HG03025 (cell line): ENCODE data around the gene MCRIP2.

ENCODE experiments used
- ATAC-seq: cut with Tn5 transposase; IDR thresholded peaks from one replicate; pipeline ENCODE4 v1.9.1; 2021; ENCODE audit warnings: mild to moderate bottlenecking, moderate library complexity; ENCODE audit not compliant: unreplicated experiment, low FRiP score

Gene MCRIP2

DNA sequence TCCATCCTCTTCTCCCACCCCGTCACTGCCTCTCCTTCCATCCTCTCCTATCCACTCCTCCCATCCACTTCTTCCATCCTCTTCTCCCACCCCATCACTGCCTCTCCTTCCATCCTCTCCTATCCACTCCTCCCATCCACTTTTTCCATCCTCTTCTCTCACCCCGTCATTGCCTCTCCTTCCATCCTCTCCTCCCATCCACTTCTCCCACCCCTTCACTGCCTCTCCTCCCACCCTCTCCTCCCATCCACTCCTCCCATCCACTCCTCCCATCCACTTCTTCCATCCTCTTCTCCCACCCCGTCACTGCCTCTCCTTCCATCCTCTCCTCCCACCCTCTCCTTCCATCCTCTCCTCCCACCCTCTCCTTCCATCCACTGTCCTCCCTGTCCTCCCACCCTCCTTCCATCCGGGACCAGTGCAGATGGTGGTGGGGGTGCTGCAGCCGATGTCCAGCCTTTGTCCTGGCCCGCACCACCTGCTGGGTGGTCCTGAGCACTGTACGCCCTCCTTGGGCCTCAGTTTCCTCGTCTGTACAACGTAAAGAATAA is 9.7 kb upstream of the MCRIP2 start:
- no peak for ATAC-seq

GRCh38 chr16:632486-633335 is 8.9 kb upstream of the MCRIP2 start:
- no peak for ATAC-seq

GRCh38 chr16:633336-634050 is 8.1 kb upstream of the MCRIP2 start:
- ATAC-seq, result no peak

- ATAC-seq, result no peak
These were observed 7.5 kb upstream of the MCRIP2 start for GRCh38 chr16:634051-634670.

- ATAC-seq, result no peak
These were observed 6.6 kb upstream of the MCRIP2 start for GRCh38 chr16:634996-635395.

GRCh38 chr16:635573-636205 is 5.9 kb upstream of the MCRIP2 start:
- ATAC-seq, result no peak

- ATAC-seq, result peak; percentile 48
These were observed 5.2 kb upstream of the MCRIP2 start, which contains the start of gene METTL26 for GRCh38 chr16:636206-637080. Gene METTL26 (minus strand): TSS chr16:636305. CDS start chr16:636290, 15 bp downstream.

- no peak for ATAC-seq
These were observed 4.3 kb upstream of the MCRIP2 start for GRCh38 chr16:637081-638018.

DNA sequence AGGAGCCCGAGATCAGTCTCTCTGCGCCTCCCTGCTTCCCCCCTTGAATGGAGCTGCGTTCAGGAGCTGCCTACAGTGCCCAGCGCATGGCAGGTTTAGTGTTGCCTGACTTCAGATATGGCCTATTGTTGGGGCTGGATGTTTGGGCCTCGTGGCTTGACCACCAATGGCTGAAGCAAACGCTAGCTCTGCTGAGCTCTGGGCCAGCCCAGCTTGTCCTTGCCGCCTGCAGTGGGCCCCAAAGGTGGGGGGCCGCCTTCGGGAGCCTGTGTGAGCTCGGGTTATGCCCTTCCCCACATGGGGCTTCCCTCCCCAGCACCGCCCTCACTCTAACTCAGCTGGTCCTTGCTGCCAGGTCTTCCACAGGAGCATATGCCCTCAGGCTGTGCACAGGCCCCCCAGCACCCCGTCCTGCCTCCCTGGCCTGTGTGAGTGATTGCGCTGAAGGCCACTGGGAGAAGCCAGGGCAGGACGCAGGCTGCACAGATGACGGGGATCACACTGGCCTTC is 3.5 kb upstream of the MCRIP2 start:
- no peak for ATAC-seq

DNA sequence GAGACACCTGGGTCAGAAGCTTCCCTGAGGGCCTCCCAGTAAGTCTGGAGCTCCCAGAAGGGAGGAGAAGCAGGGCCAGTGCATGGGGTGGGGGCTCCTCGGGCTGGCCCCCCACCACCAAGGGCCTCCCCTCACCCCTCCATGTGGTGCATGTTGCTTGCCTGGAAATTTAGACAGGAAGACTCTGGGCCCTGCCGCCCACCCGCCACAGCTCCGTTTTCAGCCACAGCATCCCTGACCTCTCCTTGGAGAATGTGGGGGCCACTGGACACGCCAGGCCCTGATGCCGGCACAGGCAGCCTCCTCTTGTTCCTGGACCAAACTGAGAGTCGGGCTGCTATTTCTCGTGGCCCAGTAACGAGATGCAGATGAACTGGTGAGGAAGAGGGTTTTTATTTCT is 2.8 kb upstream of the MCRIP2 start:
- no peak for ATAC-seq

- no peak for ATAC-seq
These were observed 1.0 kb upstream of the MCRIP2 start for GRCh38 chr16:640614-641013.

DNA sequence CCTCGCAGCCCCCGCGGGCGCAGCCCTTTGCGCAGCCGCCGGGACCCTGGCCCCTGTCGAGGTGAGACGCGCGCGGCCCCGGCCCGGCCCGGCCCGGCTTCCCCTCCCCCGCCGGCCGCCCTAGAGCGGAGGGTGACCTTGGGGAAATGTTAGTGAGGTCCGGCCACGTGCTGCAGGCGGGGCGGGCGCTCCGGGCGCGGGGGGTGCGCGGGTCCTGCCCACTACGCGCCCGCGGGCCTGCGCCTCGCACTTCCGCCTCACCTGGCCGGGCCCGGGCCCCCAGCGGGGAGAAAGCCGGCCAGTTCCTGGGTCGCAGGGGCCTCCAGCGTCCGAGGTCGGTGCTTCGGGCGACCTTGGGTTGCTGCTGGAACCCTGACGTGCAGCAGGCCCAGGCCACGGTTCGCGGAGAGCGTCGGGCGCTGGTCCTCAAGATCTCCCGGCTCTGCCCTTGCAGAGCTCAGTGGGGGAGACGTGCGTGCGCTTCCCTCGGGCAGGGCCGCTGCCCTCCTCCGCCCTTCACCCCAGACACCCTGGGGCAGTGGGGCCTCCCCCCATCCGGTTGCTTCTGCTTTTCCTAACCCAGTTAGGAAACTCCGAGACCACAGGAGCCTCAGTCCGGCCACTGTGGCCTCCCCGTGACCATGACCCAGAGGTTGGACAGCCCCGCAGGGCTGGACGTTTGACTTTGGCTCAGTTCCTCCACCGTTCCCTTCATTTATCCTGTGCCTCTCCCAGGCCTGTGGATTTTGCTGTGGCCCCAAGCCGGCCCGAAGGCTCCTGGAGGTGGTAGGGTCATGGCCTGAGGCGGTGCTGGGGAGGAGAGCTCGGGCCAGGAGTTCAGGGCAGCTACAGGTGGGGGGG is 791 bp downstream of the MCRIP2 start:
- ATAC-seq, result peak; percentile 32

DNA sequence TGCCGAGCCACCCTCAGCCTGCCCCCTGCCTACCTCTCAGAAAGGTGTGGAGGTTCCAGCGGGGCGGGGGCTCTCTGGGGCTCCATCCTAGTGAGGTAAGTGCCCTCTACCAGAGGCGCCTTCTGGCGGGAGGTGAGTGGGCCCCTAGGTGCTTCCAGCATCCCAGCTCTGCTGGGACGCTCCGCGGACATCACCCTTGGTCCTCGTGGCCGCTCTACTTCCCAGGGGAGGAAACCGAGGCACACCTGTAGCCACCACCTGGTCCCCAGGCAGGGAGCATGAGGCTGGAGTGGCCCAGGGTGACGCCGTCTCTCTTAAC is 1.4 kb downstream of the MCRIP2 start:
- ATAC-seq, result no peak

DNA sequence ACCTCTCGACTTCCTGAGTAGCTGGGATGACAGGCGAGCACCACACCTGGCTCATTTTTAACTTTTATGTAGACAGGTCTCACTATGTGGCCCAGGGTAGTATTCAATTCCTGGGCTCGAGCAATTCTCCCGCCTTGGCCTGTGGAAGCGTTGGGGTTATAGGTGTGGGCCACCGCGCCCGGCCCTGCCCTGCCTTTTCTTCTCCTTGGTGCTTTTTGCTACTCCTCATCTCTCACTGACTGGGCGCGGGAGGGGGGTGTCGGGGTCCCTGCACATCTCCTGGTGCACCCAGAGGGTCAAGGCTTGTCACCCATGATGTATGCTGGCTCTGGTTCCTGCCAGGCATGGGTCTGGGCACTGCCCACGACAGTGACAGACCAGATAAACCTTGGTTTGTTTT is 2.9 kb downstream of the MCRIP2 start:
- no peak for ATAC-seq

GRCh38 chr16:645852-646678 is 4.4 kb downstream of the MCRIP2 start:
- ATAC-seq, result no peak

DNA sequence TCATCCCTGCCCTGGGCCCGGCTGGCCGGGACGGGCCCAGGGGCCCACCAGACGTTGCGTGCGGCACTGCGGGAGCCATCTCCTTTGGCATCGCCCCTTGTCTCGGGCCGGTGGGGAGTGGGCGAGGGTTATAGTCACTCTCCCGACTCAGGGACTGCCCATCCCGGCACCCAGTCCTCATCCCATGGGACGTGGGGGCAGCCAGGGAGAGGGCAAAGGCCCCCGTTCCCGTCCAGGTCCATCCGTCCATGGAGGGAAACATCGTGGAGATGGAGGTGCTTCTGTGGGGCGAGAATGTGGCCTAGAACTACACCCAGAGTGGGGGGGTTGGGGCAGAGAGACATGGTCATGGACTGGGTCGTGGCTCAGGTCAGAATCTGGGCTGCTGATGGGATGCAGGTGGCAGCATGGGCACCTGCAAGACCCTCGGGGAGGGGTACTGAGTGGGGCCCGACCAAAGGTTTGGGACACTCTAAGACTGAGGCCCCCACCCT is 5.1 kb downstream of the MCRIP2 start:
- ATAC-seq, result no peak
